Tibial nerve (tissue), 4 donors: ENCODE measurements around the gene ATXN7L1. TPM values are rescaled to one million over a fixed set of nuclear protein-coding genes. Genes with fewer than 3 reads are reported as not detected.

Source experiments
- DNase-seq, 2 donors: peaks; one replicate each; pipeline ENCODE4 v3.0.0-alpha.2; 2019; ENCODE audit warnings: low spot score in 2 of 2
- H3K27ac ChIP-seq, 4 donors: fragments of 200-600 bp; sonication (generic) in 3 of 4; one replicate each; pipeline ENCODE4 v1.5.1; 2017 to 2019; ENCODE audit warnings: mild to moderate bottlenecking in 1 of 4
- H3K27me3 ChIP-seq, 2 donors: fragments of 200-600 bp; sonication (generic) in 1 of 2; one replicate each; pipeline versions ENCODE4 v1.5.1 to v1.6.0; 2017 to 2019
- H3K36me3 ChIP-seq, 3 donors: fragments of 200-600 bp; sonication (generic); one replicate each; pipeline ENCODE4 v1.5.1; 2018 to 2019
- H3K4me1 ChIP-seq, 4 donors: fragments of 200-600 bp; sonication (generic) in 3 of 4; one replicate each; pipeline ENCODE4 v1.5.1; 2017 to 2019
- H3K4me3 ChIP-seq, 4 donors: fragments of 200-600 bp; sonication (generic) in 3 of 4; one replicate each; pipeline ENCODE4 v1.5.1; 2017 to 2019; ENCODE audit warnings: mild to moderate bottlenecking in 1 of 4, moderate library complexity in 1 of 4
- H3K9me3 ChIP-seq, 4 donors: fragments of 200-600 bp; sonication (generic) in 3 of 4; one replicate each; pipeline ENCODE4 v1.5.1; 2017 to 2019
- EP300 ChIP-seq, 2 donors: sonication (generic); formaldehyde crosslinking; IDR thresholded peaks; one replicate each; pipeline ENCODE4 v1.6.1; 2017; ENCODE audit warnings: antibody characterized with exemption in 2 of 2, mild to moderate bottlenecking in 1 of 2
- POLR2A ChIP-seq, 2 donors: fragments of 450-650 bp; IDR thresholded peaks; one replicate each; pipeline ENCODE4 v1.6.1; 2017; ENCODE audit warnings: antibody characterized with exemption in 2 of 2, mild to moderate bottlenecking in 2 of 2, moderate library complexity in 2 of 2
- WGBS, 2 donors: methylation state at CpG; one replicate each; pipeline ENCODE4 v1.1.5; 2018; 5-methylcytosine and 5-hydroxymethylcytosine counted together
- total RNA-seq, 4 donors: library from RNA; depleted of rRNA; stranded (reverse); fragments of >200 nt; gene quantifications; one replicate each; pipeline ENCODE4 v1.1.0, GENCODE V29; 2016
- TF ChIP-seq, protein P1 (sequence below), 5 experiments: fragments of 200-600 bp in 3 of 5; fragments of 450-650 bp in 2 of 5; sonication (generic) in 3 of 5; IDR thresholded peaks; one replicate each; pipeline ENCODE4 v1.5.1; 2016 to 2019; ENCODE audit warnings: antibody characterized with exemption in 5 of 5, mild to moderate bottlenecking in 3 of 5, moderate library complexity in 2 of 5

The ATXN7L1 gene
- total RNA-seq, 4 donors from 2014 or later, result 14.6 to 22.5 (median 19.1) TPM

GRCh38 chr7:105648561-105649401 lies 227.6 kb downstream of the ATXN7L1 start:
- TF ChIP-seq EP300 (IDR thresholded peaks at IDR 0.05) (no peak), POLR2A (IDR thresholded peaks at IDR 0.05) (no peak)
- TF ChIP-seq, protein P1, sequence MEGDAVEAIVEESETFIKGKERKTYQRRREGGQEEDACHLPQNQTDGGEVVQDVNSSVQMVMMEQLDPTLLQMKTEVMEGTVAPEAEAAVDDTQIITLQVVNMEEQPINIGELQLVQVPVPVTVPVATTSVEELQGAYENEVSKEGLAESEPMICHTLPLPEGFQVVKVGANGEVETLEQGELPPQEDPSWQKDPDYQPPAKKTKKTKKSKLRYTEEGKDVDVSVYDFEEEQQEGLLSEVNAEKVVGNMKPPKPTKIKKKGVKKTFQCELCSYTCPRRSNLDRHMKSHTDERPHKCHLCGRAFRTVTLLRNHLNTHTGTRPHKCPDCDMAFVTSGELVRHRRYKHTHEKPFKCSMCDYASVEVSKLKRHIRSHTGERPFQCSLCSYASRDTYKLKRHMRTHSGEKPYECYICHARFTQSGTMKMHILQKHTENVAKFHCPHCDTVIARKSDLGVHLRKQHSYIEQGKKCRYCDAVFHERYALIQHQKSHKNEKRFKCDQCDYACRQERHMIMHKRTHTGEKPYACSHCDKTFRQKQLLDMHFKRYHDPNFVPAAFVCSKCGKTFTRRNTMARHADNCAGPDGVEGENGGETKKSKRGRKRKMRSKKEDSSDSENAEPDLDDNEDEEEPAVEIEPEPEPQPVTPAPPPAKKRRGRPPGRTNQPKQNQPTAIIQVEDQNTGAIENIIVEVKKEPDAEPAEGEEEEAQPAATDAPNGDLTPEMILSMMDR (IDR thresholded peaks at IDR 0.05), result no peak
- 52 to 60% methylated on average over 13 of the region's 13 CpGs for WGBS, 2 donors
- Histone ChIP-seq H3K9me3 (no peaks in the 10 kb centered on the region), H3K4me3 (no peak overlapping the region), H3K27ac (peak overlapping the region in 1 of 4 donors; percentile 21), H3K36me3 (peaks cover 0 to 18% (median 0%) of the 10 kb centered on the region in 3 donors), H3K4me1 (peaks cover 0 to 30% (median 10%) of the 10 kb centered on the region in 4 donors), H3K27me3 (no peaks in the 10 kb centered on the region)
- no peak for DNase-seq

DNA sequence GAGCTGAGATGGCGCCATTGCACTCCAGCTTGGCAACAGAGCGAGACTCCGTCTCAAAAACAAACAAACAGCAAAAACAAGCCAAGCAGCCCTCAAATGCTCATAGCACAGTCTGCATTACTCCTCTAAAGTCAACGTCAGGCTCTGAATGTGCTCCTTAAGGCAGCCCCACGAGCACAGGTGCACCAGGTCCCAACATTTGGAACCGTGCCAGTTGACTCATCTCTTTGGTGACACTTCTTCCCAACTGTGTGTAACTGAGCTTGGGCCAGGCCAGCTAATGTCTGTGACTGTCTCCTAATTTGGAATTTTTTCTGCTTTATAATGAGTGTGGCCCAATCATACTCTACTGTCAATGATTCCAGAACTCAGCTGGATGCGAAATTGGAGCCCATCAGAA lies 228.8 kb downstream of the ATXN7L1 start:
- Histone ChIP-seq H3K4me3 (no peak overlapping the region), H3K27me3 (no peaks in the 10 kb centered on the region), H3K4me1 (peaks cover 0 to 26% (median 10%) of the 10 kb centered on the region in 4 donors), H3K9me3 (no peaks in the 10 kb centered on the region), H3K27ac (no peak overlapping the region), H3K36me3 (peaks cover 0 to 25% (median 0%) of the 10 kb centered on the region in 3 donors)
- no peak for TF ChIP-seq POLR2A (IDR thresholded peaks at IDR 0.05)
- TF ChIP-seq, protein P1 (IDR thresholded peaks at IDR 0.05), result no peak
- no peak for DNase-seq
- WGBS, 2 donors, result 92 to 94% methylated on average over 7 of the region's 7 CpGs

GRCh38 chr7:105644937-105645336 lies 231.5 kb downstream of the ATXN7L1 start:
- Histone ChIP-seq H3K36me3 (peaks cover 0 to 32% (median 0%) of the 10 kb centered on the region in 3 donors), H3K4me3 (no peak overlapping the region), H3K27me3 (no peaks in the 10 kb centered on the region), H3K27ac (no peak overlapping the region), H3K9me3 (no peaks in the 10 kb centered on the region), H3K4me1 (peaks cover 0 to 36% (median 14%) of the 10 kb centered on the region in 4 donors)
- WGBS, 2 donors, result 81 to 85% methylated on average over 3 of the region's 3 CpGs
- no peak for TF ChIP-seq EP300 (IDR thresholded peaks at IDR 0.05)
- TF ChIP-seq, protein P1 (IDR thresholded peaks at IDR 0.05), result no peak
- TF ChIP-seq POLR2A (IDR thresholded peaks at IDR 0.05), result no peak
- no peak for DNase-seq

GRCh38 chr7:105643851-105644250 lies 232.5 kb downstream of the ATXN7L1 start:
- TF ChIP-seq POLR2A (IDR thresholded peaks at IDR 0.05), result no peak
- no peak for TF ChIP-seq EP300 (IDR thresholded peaks at IDR 0.05)
- TF ChIP-seq, protein P1 (IDR thresholded peaks at IDR 0.05), result no peak
- DNase-seq, result no peak
- 79 to 90% methylated on average over 1 of the region's 1 CpG for WGBS, 2 donors
- Histone ChIP-seq H3K9me3 (no peaks in the 10 kb centered on the region), H3K27ac (no peak overlapping the region), H3K4me3 (no peak overlapping the region), H3K4me1 (peaks cover 0 to 34% (median 8%) of the 10 kb centered on the region in 4 donors), H3K36me3 (peaks cover 0 to 26% (median 0%) of the 10 kb centered on the region in 3 donors), H3K27me3 (no peaks in the 10 kb centered on the region)

DNA sequence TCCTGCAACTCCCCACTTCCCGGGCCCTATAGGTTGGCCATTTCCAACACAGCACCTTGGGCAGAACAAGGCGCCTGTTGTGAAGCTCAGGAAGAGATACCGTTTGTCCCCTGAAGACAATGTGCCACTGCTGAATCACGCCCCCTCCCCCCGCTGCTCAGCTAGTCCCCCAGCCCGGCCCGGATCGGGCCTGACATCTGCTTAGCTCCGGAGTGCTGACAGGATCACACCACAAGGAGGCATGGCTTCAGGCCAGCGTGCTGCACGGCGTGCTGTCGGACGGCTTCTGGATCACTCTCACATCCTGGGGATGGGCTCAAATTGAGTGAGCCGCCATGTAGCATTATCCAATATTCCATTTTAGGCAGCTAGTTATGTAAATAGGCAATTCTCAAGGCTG lies 233.0 kb downstream of the ATXN7L1 start:
- DNase-seq, result no peak
- Histone ChIP-seq H3K27ac (no peak overlapping the region), H3K27me3 (no peaks in the 10 kb centered on the region), H3K36me3 (peaks cover 0 to 30% (median 0%) of the 10 kb centered on the region in 3 donors), H3K4me1 (peaks cover 0 to 29% (median 6%) of the 10 kb centered on the region in 4 donors), H3K4me3 (no peak overlapping the region), H3K9me3 (no peaks in the 10 kb centered on the region)
- 70 to 74% methylated on average over 11 to 15 of the region's 15 CpGs for WGBS, 2 donors
- TF ChIP-seq, protein P1 (IDR thresholded peaks at IDR 0.05), result no peak
- no peak for TF ChIP-seq EP300 (IDR thresholded peaks at IDR 0.05)
- TF ChIP-seq POLR2A (IDR thresholded peaks at IDR 0.05), result no peak
